DMS53 (cell line): ENCODE results near the gene PPP6R2.

Source experiments
- DNase-seq: peaks from one replicate; lab custom pipeline; 2025; lab: John Stamatoyannopoulos, UW

The PPP6R2 gene

GRCh38 chr22:50434849-50435248, 91.7 kb downstream of the PPP6R2 start:
- no peak for DNase-seq

DNA sequence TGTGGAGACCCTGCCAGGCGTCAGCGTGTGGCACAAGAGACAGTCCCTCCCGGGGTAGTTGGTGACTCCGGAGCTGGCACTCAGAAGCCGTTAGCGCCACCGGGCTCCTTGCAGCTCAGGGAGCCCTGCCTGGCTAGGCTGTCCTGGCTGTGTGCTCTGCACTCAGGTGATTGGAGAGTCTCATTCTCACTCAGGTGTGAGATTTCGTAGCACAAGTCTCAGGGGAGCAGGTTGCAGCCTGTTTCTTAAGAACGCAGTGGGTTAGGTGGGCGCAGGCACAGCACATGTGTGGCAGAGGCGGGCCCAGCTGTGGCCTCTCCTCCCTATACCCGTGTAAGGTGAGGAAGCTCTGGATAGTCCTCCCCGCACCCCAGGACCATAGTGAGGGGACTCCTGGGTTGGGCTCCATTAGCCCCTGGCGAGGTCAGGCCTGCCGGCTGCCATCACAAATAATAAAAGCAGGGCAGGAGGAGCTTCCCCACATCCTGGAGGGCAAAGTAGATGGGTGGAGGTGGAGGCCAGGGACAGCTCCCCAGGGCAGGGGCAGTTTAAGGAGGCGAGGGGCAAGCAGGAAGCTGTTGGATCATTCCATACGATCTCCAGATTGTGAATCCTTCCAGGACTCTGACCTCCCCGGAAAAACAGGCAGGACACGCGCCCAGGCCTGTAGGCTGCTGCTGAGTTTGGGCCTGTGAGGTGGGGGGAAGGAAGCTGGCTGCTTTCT, 92.3 kb downstream of the PPP6R2 start:
- DNase-seq = no peak

- no peak for DNase-seq
Observed at GRCh38 chr22:50436015-50436830, 93.1 kb downstream of the PPP6R2 start.

DNA sequence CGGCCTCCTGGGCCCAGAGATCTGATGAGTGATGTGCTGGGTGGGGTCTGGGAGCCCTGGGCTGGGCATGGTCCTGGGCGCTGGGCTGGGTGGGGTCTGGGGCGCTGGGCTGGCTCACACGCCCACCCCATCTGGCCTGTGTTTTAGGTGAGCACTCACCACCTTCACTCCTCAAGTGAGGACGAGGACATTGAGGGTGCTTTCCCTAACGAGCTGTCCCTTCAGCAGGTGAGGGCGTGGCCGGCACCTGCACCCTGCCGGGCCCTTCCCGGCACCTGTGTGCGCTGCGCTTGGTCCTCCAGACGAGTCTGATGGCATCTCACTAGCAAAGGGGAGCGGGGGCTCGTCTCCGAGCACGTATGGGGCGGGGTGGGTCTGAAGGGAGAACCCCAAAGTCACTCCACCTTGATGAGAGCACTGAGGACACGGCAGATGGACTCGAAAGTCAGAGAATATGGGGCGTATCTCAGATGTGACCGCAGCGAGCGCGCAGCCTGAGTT, 93.8 kb downstream of the PPP6R2 start:
- no peak for DNase-seq

DNA sequence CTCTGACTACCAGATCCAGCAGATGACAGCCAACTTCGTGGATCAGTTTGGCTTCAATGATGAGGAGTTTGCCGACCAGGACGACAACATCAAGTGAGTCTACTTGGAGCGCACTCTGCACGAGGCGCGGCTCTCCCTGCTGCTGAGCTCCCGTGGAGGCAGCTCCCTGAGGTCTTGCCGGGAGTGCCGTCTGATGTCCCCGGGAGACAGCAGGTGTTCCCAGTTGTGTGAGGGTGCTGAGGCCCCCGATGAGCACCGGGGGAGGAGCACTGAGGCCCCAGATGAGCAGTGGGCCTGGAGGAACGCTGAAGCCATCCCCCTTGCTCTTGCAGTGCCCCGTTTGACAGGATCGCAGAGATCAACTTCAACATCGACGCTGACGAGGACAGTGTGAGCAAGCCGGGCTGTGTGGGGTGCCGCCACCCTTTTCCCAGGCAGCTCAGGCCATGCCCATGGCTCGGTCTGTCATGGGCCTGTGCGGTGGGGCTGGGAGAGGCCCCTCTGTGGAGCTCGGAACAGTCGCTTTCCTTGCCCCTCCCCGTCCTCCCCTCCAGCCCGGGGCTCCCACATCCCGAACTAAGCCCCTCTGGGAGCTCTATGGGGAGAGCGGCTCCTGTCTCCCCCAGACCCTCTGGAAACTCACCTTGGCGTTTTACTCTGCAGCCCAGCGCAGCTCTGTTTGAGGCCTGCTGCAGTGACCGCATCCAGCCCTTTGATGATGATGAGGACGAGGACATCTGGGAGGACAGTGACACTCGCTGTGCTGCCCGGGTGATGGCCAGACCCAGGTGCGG, 94.6 kb downstream of the PPP6R2 start:
- no peak for DNase-seq

DNA sequence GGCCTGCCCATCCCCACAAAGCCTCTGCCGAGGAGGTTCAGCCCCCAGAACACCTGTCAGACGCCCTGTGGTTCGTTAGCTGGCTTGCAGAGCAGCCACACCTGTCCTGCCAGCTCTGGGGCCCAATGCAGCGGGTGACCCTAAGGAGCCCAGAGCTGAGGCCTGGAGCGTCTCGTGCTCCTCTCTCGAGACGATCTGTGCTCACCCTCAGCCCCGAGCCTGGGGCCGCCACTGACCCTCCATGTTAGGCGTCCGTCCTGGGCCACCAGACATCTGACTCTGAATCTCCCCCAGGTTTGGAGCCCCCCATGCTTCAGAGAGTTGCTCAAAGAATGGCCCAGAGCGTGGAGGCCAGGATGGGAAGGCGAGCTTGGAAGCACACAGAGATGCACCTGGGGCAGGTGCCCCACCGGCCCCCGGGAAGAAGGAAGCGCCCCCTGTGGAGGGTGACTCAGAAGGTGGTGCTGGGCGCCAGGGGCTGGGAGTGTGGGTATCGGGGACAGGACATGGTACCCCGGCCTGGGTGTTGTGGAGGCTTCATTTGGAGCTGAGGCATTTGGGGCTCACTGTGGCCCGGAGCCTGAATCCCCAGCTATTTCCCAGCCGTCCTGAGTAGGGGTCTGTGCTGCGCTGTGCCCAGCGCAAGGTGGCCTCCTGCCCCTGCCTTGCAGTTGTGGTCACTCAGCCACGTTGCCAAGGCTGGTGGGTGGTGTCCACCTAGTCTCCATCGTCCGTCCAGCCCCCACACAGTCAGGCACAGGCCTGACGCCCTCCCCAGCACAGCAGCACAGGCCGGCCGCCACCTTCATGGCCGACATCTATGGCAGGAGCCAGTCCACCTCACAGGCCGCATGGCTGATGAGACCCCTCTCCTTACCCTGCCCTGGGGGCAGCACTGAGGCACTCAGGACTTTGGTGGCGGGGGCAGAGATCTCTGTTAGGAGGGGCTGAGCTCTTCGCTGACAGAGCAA, 95.5 kb downstream of the PPP6R2 start:
- no peak for DNase-seq

- no peak for DNase-seq
Observed at GRCh38 chr22:50439314-50439870, 96.3 kb downstream of the PPP6R2 start.

DNA sequence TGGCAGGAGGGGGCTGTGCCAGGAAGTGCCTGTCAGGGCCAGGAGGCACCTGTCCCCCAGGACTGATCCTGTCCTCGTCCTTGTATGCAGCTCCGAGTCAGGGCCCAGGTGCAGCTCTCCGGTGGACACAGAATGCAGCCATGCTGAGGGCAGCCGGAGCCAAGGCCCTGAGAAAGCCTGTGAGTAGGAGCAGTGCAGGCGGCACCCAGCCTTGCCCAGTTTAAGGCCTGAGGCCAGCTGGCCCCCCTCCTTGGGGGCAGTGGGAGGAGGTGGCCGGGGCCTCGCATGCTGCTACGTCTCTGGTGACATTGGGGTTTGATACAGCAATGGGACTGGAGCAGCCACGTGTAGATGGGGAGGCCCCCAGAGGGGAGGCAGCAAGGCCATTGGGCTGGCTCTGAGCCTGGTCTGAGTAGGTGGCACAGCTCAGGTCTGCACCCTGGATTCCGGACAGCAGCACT, 96.8 kb downstream of the PPP6R2 start:
- no peak for DNase-seq

- no peak for DNase-seq
Observed at GRCh38 chr22:50440544-50441249, 97.6 kb downstream of the PPP6R2 start.

GRCh38 chr22:50441428-50441993, 98.4 kb downstream of the PPP6R2 start:
- no peak for DNase-seq

DNA sequence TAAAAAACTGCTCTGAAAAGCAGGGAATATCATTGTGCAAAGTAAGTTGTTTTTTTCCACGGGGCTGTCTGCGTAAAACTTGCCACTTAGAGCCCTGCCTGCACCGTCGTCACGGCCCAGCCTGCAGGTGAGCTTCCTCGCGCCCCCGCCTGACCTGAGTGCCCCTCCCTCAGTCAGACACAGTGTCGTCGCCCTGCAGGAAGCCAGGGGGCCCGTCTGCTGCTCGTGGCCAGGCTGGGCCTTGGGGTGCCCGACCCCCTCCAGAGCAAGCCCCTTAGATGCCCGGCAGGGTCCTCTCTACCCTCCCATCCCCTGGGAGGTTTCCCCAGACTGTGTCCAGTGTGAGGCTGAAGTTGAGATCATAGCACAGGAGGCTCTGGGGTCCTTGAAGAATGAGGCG, 100.1 kb downstream of the PPP6R2 start:
- no peak for DNase-seq

GRCh38 chr22:50443801-50444625, 100.9 kb downstream of the PPP6R2 start:
- DNase-seq = no peak

GRCh38 chr22:50444663-50445062, 101.5 kb downstream of the PPP6R2 start:
- peak; percentile 23 for DNase-seq

DNA sequence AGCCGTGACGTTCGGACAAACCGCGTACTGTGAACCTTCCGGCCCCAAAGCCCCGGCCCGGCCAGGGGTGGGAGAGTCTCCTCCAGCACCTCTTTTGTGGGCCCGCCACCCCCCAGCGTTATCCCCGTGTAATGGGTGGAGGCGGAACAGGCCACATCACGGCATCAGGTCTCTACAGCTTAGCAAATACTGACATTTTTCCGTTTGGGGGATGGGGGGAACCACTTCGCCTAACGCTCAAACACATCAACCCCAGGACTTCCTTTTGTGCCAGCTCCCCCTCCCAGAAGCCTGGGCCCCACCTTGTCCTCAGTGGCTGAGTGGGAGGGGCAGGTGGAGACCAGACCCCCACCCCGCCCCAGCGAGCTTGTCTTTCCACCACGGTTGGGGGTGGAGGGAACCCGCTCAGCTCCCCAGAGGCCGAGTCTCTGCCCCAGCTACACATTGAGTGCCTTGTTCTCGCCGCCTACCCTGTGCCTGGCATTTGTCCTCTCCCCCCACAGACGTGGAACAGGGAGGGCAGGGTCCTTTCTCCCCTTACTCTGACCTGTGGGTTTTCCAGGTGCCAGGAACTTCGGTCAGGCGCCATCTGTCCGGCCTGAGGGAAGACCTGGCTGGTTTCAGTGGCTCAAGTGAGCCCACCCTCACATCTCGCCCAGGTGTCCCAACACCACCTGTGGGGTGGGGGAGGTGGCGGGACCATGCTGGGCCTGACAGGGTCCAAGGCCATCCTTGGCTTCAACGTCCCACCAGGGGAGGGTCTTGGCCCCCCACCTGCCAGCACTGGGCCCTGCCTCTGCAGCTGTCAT, 102.1 kb downstream of the PPP6R2 start:
- no peak for DNase-seq

GRCh38 chr22:50445880-50446707, 103.0 kb downstream of the PPP6R2 start:
- DNase-seq = no peak

- DNase-seq = no peak
Observed at GRCh38 chr22:50446708-50447575, 103.8 kb downstream of the PPP6R2 start.
